Measurements from ENCODE around the gene OR6C68.
"Not testable (repeated sequence)": the region's sequence is repeated elsewhere in the genome, so short reads cannot be mapped to it uniquely, and the experiment has no call there.

Gene OR6C68

DNA sequence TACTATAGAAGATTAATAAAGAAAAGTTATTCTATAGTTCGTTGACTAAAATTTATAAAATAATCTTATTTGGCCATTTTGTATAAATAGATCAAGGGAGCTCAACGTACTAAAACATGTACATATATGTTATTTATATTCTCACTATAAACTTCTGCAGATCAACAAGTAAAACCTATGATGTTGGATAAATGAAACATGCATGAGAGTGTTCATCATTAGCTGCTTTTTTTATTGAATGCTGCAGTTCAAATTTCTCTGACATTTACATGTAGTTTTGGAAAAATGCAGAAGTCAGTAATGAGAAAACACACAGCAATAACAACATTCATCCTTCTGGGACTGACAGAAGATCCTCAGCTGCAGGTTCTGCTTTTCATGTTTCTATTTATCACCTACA lies at the start of gene OR6C68:
OR6C68 (plus strand) TSS at position 301 of the 400 bp plus-strand sequence; CDS start at position 301, 0 bp downstream.
- no peak for DNase-seq

DNA sequence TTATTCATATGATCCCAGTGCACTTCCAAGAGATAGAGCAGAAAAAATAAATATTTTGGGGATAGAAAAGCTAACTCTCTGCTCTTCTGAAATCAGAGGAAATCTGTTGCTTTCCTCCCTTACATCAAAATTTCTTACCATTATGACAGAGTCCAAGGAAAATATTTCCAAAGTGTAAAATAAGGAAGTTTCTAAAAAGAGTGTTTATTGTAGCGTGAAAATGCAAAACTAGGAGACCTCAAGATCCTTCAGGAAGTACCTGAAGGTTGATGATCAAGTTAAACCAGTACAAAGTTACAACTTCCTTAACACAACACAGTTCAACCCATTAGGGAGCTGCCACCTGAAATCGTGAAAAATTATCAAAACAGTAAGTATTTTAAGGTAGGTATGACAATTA lies 48.4 kb upstream of the OR6C68 start, which contains the start of gene OR6C2:
OR6C2 (plus strand) TSS at position 301 of the 400 bp plus-strand sequence. CDS start 8,138 bp downstream, outside the sequence.
- no peak for DNase-seq

DNA sequence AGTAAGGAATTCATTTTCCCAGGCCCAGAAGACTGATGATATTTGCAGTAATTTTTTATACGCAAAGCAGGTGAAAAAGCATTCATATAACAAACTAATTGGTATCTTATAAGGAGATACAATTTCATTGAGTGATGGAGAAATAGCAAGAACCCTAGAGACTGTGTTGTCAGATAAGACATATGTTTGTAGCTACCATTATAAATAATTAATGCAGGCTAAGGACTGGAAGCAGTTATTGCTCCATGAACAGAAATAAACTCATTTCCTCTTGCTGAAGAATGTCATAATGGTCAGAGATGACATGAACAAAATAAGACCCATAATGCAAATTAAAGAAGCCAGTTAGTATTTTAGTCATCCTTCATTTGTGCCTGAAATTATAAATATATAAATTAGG lies 46.8 kb upstream of the OR6C68 start:
- DNase-seq = no peak

DNA sequence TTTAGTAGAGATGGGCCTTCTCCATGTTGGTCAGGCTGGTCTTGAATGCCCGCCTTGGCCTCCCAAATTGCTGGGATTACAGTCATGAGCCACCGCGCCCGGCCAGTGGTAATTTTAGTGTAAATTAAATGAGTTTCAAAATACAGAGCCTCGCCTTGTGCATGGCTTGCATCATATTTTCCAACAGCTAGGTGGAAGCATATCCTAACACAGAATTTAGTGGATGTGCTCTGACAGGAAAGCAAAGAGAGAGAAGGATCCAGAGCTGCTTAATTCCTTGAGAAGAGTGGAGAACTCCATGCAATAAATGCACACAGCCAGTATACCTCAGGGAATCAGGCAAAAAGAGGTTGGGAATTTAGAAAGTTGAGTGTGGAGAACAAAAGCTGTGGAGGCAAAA lies 45.9 kb upstream of the OR6C68 start:
- no peak for DNase-seq

DNA sequence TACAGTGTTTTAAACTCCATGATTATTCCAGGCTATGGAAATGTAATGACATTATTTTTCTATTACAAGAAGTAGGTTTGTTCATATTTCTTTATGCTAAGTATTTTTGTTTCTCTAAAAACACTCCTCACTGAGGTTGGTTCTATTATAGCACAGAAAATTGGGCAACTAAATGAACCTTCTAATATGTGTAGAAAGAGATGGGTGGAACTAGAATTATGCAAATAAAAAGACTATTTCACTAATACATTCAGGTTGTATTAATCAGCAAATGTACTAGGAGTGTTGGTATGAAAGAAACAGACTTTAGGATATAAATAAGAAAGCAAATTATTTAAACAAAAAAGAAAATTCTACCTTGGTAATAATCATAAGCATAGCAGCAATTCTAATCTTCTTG lies 43.4 kb upstream of the OR6C68 start:
- DNase-seq = no peak

DNA sequence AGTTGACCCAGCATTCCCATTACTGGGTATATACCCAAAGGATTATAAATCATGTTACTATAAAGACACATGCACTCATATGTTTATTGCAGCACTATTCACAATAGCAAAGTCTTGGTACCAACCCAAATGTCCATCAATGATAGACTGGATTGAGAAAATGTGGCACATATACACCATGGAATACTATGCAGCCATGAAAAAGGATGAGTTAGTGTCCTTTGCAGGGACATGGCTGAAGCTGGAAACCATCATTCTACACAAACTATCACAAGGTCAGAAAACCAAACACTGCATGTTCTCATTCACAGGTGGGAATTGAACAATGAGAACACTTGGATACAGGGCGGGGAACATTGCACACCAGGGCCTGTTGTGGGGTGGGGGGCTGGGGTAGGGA lies 27.3 kb upstream of the OR6C68 start:
- DNase-seq = not testable (repeated sequence)

DNA sequence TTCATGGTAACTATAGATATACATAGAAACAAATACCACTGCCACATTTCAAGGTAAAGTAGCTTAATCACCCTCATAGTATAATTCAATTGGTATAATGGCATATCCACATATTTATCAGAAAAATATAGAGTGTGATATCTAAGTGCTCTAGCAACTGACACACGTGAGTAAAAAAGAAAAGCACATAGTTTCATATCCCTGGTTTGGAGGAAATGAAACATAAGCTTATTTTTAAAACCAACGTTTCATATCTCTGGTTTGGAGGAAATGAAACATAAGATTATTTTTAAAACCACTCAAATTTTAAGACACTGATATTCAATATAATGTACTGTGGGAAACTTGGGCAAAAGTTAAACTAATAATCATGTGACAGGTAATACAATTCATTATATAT lies 24.3 kb upstream of the OR6C68 start:
- no peak for DNase-seq

DNA sequence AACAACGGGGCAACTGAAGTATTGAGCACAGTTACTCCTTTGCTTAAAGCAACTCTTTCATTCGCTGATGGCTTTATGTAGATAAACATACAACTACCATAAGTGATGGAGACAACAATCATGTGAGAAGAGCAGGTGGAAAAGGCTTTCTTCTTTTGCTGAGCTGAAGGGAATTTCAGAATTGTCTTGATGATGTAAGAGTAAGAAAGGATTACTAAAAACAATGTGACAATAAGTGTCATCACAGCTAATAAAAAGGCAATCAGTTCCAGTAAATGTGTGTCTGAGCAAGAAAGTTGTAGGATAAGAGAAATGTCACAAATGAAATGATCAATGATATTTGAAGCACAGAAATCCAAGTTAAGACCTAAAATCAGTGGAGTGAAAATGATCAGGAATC lies 22.9 kb upstream of the OR6C68 start:
- no peak for DNase-seq

DNA sequence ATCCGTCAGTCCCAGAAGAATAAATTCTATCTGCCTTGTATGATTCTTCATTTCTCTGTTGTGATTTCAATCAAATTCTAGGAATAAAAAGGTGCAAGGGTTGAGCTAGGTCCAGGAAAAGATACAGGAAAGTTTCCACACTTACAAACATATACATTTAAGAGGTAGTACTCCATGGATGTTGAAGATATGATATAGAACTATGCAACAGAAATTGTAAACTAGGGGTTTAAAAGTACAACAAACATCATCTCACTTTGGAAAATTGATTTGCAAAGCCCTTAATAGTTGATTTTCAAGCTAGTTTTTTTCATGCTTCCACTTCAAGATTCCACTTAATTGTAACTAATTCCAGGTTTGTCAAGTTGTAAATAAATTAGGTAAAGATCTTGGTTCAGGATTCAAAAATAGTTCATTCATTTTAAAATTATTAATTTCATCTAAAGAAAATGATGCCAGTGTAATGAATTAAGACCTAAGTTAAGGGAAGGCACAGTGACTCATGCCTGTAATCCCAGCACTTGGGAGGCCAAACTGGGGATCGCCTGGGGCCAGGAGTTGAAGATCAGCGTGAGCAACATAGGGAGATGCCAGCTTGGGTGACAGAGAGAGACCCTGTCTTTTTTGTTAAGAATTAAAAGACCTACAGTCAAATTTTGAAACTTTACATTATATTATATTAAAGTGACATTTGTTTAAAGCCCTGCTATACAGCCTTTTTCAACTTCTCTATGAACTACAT lies 21.9 kb upstream of the OR6C68 start, which contains the start of gene OR6C70:
OR6C70 (minus strand) TSS at position 51 of the 742 bp plus-strand sequence; CDS start at position 51, 0 bp downstream.
- DNase-seq = no peak

DNA sequence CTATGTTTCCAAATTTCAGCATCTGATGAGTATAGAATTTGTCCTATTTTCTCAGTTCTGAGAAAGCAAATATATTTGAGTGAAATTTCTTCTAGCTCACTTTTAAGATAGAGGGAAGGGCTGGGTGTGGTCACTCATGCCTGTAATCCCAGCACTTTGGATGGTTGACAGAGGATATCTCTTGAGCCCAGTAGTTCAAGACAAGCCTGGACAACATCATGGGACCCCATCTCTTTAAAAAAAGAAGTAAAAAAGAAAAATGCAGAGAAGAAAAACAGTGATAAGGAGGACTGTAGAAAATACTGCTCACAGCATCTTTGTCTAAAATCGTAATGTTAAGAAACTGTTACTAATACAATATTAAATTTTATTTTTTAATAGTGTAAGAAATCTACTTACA lies 19.9 kb upstream of the OR6C68 start:
- no peak for DNase-seq

DNA sequence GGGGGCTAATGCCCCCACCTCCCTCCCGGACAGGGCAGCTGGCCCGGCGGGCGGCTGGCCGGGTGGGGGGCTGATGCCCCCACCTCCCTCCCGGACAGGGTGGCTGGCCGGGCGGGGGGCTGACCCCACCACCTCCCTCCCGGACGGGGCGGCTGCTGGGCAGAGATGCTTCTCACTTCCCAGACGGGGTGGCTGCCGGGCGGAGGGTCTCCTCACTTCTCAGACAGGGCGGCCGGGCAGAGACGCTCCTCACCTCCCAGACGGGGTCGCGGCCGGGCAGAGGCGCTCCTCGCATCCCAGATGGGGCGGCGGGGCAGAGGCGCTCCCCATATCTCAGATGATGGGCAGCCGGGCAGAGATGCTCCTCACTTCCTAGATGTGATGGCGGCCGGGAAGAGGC lies 13.0 kb upstream of the OR6C68 start:
- not testable (repeated sequence) for DNase-seq

DNA sequence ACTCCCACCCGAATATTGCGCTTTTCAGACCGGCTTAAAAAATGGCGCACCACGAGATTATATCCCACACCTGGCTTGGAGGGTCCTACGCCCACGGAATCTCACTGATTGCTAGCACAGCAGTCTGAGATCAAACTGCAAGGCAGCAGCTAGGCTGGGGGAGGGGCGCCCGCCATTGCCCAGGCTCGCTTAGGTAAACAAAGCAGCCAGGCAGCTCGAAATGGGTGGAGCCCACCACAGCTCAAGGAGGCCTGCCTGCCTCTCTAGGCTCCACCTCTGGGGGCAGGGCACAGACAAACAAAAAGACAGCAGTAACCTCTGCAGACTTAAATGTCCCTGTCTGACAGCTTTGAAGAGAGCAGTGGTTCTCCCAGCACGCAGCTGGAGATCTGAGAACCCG lies 7.9 kb upstream of the OR6C68 start:
- not testable (repeated sequence) for DNase-seq

DNA sequence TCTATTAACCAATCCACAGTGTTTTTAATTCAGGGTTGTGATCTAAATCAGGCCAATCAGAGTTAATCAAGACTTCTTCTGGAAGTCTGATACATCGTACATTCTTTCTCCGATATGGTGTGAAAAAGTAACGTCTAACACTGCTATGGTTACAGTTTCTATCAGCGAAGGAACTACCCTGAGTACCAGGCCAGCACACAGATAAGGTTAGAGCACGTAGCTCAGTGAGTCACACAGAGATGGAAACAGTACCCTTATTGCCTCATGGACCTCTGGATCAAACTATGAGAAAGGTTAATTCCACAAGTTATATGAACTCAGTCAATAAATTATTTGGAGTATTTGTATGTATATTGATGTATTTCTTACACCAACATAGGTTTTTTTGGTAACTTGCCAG lies 3.3 kb downstream of the OR6C68 start:
- DNase-seq = no peak

DNA sequence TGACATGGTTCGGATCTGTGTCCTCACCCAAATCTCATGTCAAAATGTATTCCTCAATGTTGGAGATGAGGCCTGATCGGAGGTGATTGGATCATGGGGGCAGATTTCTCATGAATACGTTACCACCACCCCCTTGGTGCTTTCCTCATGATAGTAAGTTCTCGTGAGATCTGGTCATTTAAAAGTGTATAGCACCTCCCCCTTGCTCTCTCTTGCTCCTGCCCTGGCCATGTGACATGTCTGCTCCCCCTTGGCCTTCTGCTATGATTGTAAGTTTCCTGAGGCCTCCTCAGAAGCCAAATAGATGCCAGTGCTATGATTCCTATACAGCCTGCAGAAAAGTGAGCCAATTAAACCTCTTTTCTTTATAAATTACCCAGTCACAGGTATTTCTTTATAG lies 7.1 kb downstream of the OR6C68 start:
- no peak for DNase-seq

DNA sequence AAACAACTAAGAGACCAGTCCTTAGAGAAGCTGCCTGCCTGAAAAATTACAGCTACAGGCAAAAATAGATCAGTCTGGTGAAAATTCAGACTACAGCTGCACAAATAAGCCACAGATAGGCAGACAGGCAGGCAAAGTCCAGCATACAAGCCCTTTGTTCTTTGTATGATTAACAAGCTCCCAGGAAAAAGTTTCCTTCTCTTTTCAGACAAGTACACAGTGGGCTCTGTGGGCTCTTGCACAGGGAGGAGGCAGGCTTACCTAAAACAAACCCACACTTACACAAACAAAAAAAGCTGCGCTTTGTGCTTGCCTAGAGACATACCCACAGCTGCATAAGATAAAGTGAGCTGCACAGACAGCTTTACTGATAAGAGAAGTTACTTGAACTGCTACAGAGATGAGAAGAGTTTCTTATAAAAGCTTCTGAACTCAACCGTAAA lies 7.7 kb downstream of the OR6C68 start:
- no peak for DNase-seq

DNA sequence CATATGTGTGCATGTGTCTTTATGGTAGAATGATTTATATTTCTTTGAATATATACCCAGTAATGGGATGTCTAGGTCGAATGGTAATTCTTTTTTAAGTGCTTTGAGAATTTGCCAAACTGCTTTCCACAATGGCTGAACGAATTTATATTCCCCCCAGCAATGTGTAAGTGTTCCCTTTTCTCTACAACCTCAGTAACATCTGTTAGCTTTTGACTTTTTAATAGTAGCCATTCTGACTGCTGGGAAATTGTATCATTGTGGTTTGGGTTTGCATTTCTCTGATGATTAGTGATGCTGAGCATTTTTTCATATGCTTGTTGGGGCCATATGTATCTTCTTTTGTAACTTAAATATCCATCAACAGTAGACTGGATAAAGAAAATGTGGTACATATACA lies 9.4 kb downstream of the OR6C68 start:
- no peak for DNase-seq

DNA sequence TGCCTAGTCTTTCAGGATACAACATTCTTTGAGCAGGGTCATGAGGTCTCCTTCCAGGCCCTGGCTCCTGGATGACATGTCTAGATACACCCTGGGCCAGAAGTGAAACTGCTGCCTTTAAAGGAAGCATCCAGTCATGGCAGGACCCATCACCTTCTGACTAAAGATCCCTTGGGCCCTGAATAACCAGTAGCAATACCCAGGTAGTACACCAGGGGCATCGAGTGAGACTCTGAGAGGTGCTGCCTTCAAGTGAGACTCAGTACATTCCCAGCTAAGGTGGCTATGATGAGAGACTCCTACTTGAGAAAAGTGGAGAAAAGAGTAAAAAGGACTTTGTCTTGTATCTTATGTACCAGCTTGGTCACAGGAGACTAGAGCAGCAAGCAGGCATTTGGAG lies 23.5 kb downstream of the OR6C68 start:
- DNase-seq = no peak

DNA sequence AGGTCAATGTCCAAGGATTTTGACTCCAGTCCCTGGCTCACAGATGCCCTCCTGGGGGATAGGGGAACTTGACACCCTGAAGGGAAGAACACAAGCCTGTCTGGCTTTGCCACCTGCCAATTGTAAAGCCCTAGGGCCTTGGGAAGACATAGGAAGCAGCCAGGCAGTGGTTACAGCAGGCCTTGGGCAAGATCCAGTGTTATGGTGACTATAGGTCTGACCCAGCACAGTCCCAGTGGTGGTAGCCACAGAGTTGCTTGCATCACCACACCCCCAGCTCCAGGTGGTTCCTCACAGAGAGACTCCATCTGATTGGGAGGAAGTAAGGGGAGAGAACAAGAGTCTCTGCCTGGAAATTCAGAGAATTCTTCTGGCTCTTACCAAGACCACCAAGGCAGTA lies 24.2 kb downstream of the OR6C68 start:
- no peak for DNase-seq
